Measurements from ENCODE around the gene RASL10B.

- TF ChIP-seq EZH2phosphoT487 (IDR thresholded peaks at IDR 0.05; ENCODE audit: borderline replicate concordance, low read length) (no peak), CTCF (IDR thresholded peaks at IDR 0.05; ENCODE audit: low read depth, low read length, poor library complexity, severe bottlenecking) (no peak)
These were observed 14.4 kb downstream of the RASL10B start for GRCh38 chr17:35745749-35746320.

Data from DOHH2 (cell line).